HepG2 (cell line): ENCODE data around the gene IKZF2. TPM values are rescaled to one million over a fixed set of nuclear protein-coding genes. Genes with fewer than 3 reads are reported as not detected.

Source experiments
- ATAC-seq: fragments of 200-7000 bp; cut with Tn5 transposase; 3 replicates; pipeline ENCODE4 v1.9.1; 2020; ENCODE audit warnings: mild to moderate bottlenecking, moderate library complexity
- BruUV-seq: library from RNA; stranded (reverse); fragments of 400-500 nt; replicated peaks from 2 replicates; lab custom pipeline; 2021; lab: Mats Ljungman, UMichigan
- CTCF ChIA-PET: fragments of 300-600 bp; formaldehyde crosslinking; extraction: SDS; loops from one replicate; lab custom pipeline; 2021; ENCODE audit warnings: low total read pairs, inconsistent platforms, low intra/inter-chr PET ratio; lab: Yijun Ruan, JAX
- POLR2A ChIA-PET: fragments of 350-600 bp; sonication (Branson Sonifier 250); formaldehyde crosslinking; loops from one replicate; lab custom pipeline; 2020; ENCODE audit warnings: antibody characterized with exemption, inconsistent platforms; lab: Yijun Ruan, JAX
- DNase-seq: peaks from one replicate; pipeline ENCODE4 v3.0.0-alpha.2; 2015; ENCODE audit warnings: low spot score
- FAIRE-seq: peaks from 3 replicates; lab custom pipeline; 2011; peaks lifted over from hg19 to GRCh38; lab: Jason Lieb, UNC
- H2AFZ ChIP-seq: one replicate; pipeline ENCODE4 v1.6.1; 2011; ENCODE audit warnings: low read length, inconsistent platforms
- H3K27ac ChIP-seq: fragments of 300-600 bp; 3 replicates; pipeline ENCODE4 v1.8.0; 2011; ENCODE audit warnings: mixed run types, mild to moderate bottlenecking, mixed read lengths, low read length, inconsistent platforms; ENCODE audit not compliant: insufficient read depth; ENCODE audit errors: extremely low read length
- H3K27me3 ChIP-seq, 2 experiments: fragments of 200-600 bp in 1 of 2; 2 replicates in 1 of 2; 3 replicates in 1 of 2; pipeline versions ENCODE4 v1.6.0 to v1.8.0; 2011; ENCODE audit warnings: low read length in 2 of 2, mild to moderate bottlenecking in 2 of 2, moderate library complexity in 2 of 2, inconsistent platforms in 1 of 2; ENCODE audit not compliant: insufficient read depth in 2 of 2, control insufficient read depth in 1 of 2
- H3K36me3 ChIP-seq, 2 experiments: fragments of 200-600 bp in 1 of 2; replicated peaks in 1 of 2; 2 replicates in 1 of 2; 3 replicates in 1 of 2; pipeline versions ENCODE4 v1.5.1 to v1.8.0; 2011; ENCODE audit warnings: low read length in 2 of 2, inconsistent platforms in 1 of 2; ENCODE audit not compliant: insufficient read depth in 2 of 2, control insufficient read depth in 1 of 2
- H3K4me1 ChIP-seq: 2 replicates; pipeline ENCODE4 v1.5.1; 2012; ENCODE audit warnings: low read length, inconsistent platforms; ENCODE audit not compliant: insufficient read depth
- H3K4me2 ChIP-seq: 2 replicates; pipeline ENCODE4 v1.6.0; 2011; ENCODE audit warnings: low read depth, low read length, inconsistent platforms
- H3K4me3 ChIP-seq, 3 experiments: fragments of 200-600 bp in 1 of 3; sonication (generic), shearing (Covaris generic) in 1 of 3; replicated peaks in 1 of 3; 2 replicates each; pipeline ENCODE4 v1.5.1; 2011 to 2016; ENCODE audit warnings: low read length in 3 of 3, inconsistent platforms in 2 of 3, low read depth in 2 of 3, mild to moderate bottlenecking in 2 of 3, control low read depth in 1 of 3, mixed read lengths in 1 of 3; ENCODE audit not compliant: insufficient read depth in 1 of 3
- H3K79me2 ChIP-seq: one replicate; pipeline ENCODE4 v1.6.1; 2011; ENCODE audit warnings: low read length, inconsistent platforms; ENCODE audit not compliant: insufficient read depth
- H3K9ac ChIP-seq: 2 replicates; pipeline ENCODE4 v1.6.0; 2011; ENCODE audit warnings: mild to moderate bottlenecking, low read depth, low read length, inconsistent platforms; ENCODE audit not compliant: insufficient read depth
- H3K9me3 ChIP-seq: 2 replicates; pipeline ENCODE4 v1.5.1; 2012; ENCODE audit warnings: mild to moderate bottlenecking, low read length
- H4K20me1 ChIP-seq: 2 replicates; pipeline ENCODE4 v1.6.0; 2011; ENCODE audit warnings: inconsistent platforms, mild to moderate bottlenecking, low read length, moderate library complexity; ENCODE audit not compliant: insufficient read depth
- HCFC1 ChIP-seq: fragments of 150-350 bp; IDR thresholded peaks from 2 replicates; pipeline ENCODE4 v1.6.1; 2014; ENCODE audit warnings: low read depth, low read length
- HNRNPLL ChIP-seq: fragments of 200-400 bp; formaldehyde crosslinking; IDR thresholded peaks from 2 replicates; pipeline ENCODE4 v1.6.1; 2017; ENCODE audit warnings: mild to moderate bottlenecking, low read depth, low read length; ENCODE audit not compliant: poor library complexity, severe bottlenecking
- MAFK ChIP-seq, 2 experiments: IDR thresholded peaks in 1 of 2; conservative IDR thresholded peaks in 1 of 2; 2 replicates each; pipeline ENCODE4 v1.6.1; 2011; ENCODE audit warnings: improper control_type of control experiment in 2 of 2, low read length in 2 of 2
- MIER3 ChIP-seq: IDR thresholded peaks from 2 replicates; pipeline ENCODE4 v1.6.1; 2016; ENCODE audit warnings: missing compliant biosample characterization, borderline replicate concordance
- MTA1 ChIP-seq: sonication (generic); formaldehyde crosslinking; IDR thresholded peaks from 2 replicates; pipeline ENCODE4 v1.4.0; 2020; ENCODE audit warnings: missing genetic modification reagents, mild to moderate bottlenecking, borderline replicate concordance
- YEATS2 ChIP-seq: sonication (generic); formaldehyde crosslinking; IDR thresholded peaks from 2 replicates; pipeline ENCODE4 v1.4.0; 2020; ENCODE audit warnings: missing genetic modification reagents, borderline replicate concordance
- ZNF552 ChIP-seq: sonication (generic); formaldehyde crosslinking; IDR thresholded peaks from 2 replicates; pipeline ENCODE4 v1.9.0; 2022; ENCODE audit warnings: missing genetic modification reagents, mild to moderate bottlenecking, borderline replicate concordance
- WGBS: methylation state at CpG from one replicate; pipeline ENCODE4 v1.1.6; 2017; ENCODE audit warnings: low lambda C conversion rate; 5-methylcytosine and 5-hydroxymethylcytosine counted together
- in situ Hi-C: cut with HindIII; loops from 2 replicates; pipeline ENCODE4 v1.10.0; 2017; ENCODE audit warnings: low pct_unique_long_range_greater_than_20kb; ENCODE audit not compliant: extremely low pct_ligation_motif_present
- intact Hi-C: fragments of 100-400 bp; cut with micrococcal nuclease; formaldehyde crosslinking; loops from one replicate; pipeline ENCODE4 v1.10.0; 2022; ENCODE audit not compliant: unreplicated experiment
- polyA plus RNA-seq, 8 experiments: library from polyadenylated mRNA; depleted of rRNA in 3 of 8; stranded (reverse) in 7 of 8; unstranded in 1 of 8; fragments of >200 nt; fragmentation: Illumina TruSeq in 4 of 8; extraction: Trizol in 4 of 8; gene quantifications; 2 replicates each; pipeline versions ENCODE4 v1.2.1 to v1.2.3, GENCODE V29; 2011 to 2016; ENCODE audit warnings: low read depth in 4 of 8, missing spikeins in 1 of 8, mixed read lengths in 1 of 8; ENCODE audit not compliant: insufficient read depth in 1 of 8
- total RNA-seq, 5 experiments: library from RNA; depleted of rRNA; stranded (reverse); fragments of >200 nt; fragmentation: Illumina TruSeq; extraction: Trizol; gene quantifications; 2 replicates each; pipeline ENCODE4 v1.2.3, GENCODE V29; 2016; ENCODE audit warnings: low read depth in 1 of 5
- TF ChIP-seq, protein P1 (sequence below): sonication (generic); formaldehyde crosslinking; IDR thresholded peaks from 2 replicates; pipeline ENCODE4 v1.4.0; 2020; ENCODE audit warnings: missing genetic modification reagents, borderline replicate concordance
- TF ChIP-seq, protein P2 (sequence below): sonication (generic); formaldehyde crosslinking; IDR thresholded peaks from 2 replicates; pipeline ENCODE4 v1.5.1; 2020; ENCODE audit warnings: missing genetic modification reagents, mild to moderate bottlenecking, borderline replicate concordance

The IKZF2 gene
- total and polyA plus RNA-seq, 2 of the 13 experiments (the other 11 are each of a cell fraction or from before 2014, with no cell fraction given) = 0.18 to 0.86 TPM

DNA sequence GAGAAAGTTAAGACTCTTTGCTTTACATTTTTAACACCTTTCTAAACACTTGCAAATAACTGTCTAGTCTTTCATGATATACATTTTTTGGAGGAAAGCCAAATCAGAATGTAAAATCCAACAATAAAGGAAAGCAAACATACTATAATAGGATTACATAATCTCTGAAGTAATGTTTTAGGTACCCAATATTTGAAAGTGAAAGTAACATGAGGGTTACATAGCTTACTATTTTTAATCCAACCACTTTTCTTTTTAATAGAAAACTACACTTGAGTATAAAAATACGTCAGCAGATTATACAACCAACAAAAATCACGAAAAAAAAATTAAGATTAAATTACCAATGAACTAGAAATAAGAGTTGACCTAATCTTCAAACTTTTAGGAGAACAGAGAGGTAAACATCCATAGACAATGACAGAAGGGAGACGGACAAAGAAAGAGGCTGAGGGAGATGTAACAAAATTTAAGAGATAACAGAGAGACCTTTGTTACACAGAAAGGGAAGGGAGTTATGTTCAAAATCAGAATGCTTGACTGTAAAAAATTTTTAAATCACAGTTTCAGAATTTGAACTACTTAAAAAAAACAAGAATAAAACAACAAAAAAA is 150.0 kb downstream of the IKZF2 start:
- no peaks in the 10 kb centered on the region for H3K36me3 ChIP-seq
- ChIA-PET POLR2A (no interaction called here), CTCF (no interaction called here)
- 11% methylated on average over 3 of the region's 3 CpGs for WGBS
- H4K20me1 ChIP-seq = no peaks in the 10 kb centered on the region
- no peaks in the 10 kb centered on the region for H3K4me1 ChIP-seq
- no peaks in the 10 kb centered on the region for H3K79me2 ChIP-seq
- H3K27me3 ChIP-seq = no peaks in the 10 kb centered on the region
- H3K9ac ChIP-seq = no peak overlapping the region
- BruUV-seq = no TSS peak
- no peak overlapping the region for H3K4me3 ChIP-seq
- H3K27ac ChIP-seq = no peak overlapping the region
- no peak overlapping the region for H3K4me2 ChIP-seq
- H3K9me3 ChIP-seq = no peaks in the 10 kb centered on the region
- FAIRE-seq (no peak), DNase-seq (no peak), ATAC-seq (no peak)
- TF ChIP-seq ZNF552 (CRISPR knock-in tag) (no peak), MAFK (conservative IDR thresholded peaks at IDR 0.05 in 1 of 2, IDR thresholded peaks at IDR 0.05 in 1 of 2; ENCODE audit: low read length in 2 of 2) (0 out of 4 replicates have a peak, but pooled peaks of 1 of the 2 experiments have one; percentile 24)
- in situ Hi-C loops (no loop called here), intact Hi-C loops (loop anchor here (10.0 kb wide), 1 partner anchor 227 kb away; no protein-coding TSS in a partner anchor)
- no peak overlapping the region for H2AFZ ChIP-seq

DNA sequence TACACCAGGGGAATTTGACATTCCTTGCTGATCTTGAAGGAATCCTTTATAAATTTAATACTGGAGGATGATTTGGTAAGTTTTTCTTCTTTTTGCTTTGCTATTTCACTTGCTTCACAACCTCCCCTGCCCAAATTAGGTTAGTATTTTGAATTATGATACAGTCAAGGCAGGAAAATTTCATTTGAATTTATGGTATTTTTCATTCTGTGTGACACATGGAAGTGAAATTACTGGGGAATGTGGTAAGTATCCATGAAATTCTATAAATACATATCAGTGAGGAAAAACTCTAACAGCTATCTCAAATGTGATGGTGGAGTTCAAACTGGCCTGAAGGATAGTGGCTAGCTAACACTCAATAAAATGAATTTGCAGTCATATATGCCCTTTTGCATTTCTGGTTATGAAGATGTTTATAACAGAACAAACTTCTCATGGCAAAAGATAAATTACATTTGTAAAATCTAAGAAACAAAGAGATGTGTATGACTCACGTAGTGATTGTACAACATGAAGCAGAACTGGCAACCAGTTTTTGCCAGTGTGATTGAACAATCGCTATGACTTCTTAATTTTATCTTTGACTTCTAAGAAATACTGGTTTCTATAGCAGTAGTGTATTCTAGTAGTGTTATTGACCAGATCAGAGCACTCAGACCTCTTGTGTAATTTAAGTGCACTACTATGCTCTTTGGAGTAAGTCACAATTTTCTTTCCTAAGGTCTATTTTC is 152.6 kb downstream of the IKZF2 start:
- no peak overlapping the region for H2AFZ ChIP-seq
- H3K4me1 ChIP-seq = no peaks in the 10 kb centered on the region
- WGBS = 1% methylated on average over 2 of the region's 2 CpGs
- ChIA-PET POLR2A (no interaction called here), CTCF (no interaction called here)
- in situ Hi-C loops = no loop called here
- no peaks in the 10 kb centered on the region for H3K36me3 ChIP-seq
- no peak overlapping the region for H3K9ac ChIP-seq
- H3K4me3 ChIP-seq = no peak overlapping the region
- H3K27ac ChIP-seq = no peak overlapping the region
- no peaks in the 10 kb centered on the region for H3K79me2 ChIP-seq
- H3K9me3 ChIP-seq = no peaks in the 10 kb centered on the region
- no peaks in the 10 kb centered on the region for H3K27me3 ChIP-seq
- ATAC-seq = no peak
- TF ChIP-seq HNRNPLL (no peak), MTA1 (CRISPR knock-in tag) (no peak), MIER3 (CRISPR knock-in tag) (no peak), HCFC1 (no peak), YEATS2 (CRISPR knock-in tag) (no peak)
- TF ChIP-seq, protein P1, sequence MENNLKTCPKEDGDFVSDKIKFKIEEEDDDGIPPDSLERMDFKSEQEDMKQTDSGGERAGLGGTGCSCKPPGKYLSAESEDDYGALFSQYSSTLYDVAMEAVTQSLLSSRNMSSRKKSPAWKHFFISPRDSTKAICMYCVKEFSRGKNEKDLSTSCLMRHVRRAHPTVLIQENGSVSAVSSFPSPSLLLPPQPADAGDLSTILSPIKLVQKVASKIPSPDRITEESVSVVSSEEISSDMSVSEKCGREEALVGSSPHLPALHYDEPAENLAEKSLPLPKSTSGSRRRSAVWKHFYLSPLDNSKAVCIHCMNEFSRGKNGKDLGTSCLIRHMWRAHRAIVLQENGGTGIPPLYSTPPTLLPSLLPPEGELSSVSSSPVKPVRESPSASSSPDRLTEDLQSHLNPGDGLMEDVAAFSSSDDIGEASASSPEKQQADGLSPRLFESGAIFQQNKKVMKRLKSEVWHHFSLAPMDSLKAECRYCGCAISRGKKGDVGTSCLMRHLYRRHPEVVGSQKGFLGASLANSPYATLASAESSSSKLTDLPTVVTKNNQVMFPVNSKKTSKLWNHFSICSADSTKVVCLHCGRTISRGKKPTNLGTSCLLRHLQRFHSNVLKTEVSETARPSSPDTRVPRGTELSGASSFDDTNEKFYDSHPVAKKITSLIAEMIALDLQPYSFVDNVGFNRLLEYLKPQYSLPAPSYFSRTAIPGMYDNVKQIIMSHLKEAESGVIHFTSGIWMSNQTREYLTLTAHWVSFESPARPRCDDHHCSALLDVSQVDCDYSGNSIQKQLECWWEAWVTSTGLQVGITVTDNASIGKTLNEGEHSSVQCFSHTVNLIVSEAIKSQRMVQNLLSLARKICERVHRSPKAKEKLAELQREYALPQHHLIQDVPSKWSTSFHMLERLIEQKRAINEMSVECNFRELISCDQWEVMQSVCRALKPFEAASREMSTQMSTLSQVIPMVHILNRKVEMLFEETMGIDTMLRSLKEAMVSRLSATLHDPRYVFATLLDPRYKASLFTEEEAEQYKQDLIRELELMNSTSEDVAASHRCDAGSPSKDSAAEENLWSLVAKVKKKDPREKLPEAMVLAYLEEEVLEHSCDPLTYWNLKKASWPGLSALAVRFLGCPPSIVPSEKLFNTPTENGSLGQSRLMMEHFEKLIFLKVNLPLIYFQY (CRISPR knock-in tag) = no peak
- TF ChIP-seq, protein P2, sequence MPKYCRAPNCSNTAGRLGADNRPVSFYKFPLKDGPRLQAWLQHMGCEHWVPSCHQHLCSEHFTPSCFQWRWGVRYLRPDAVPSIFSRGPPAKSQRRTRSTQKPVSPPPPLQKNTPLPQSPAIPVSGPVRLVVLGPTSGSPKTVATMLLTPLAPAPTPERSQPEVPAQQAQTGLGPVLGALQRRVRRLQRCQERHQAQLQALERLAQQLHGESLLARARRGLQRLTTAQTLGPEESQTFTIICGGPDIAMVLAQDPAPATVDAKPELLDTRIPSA = no peak
- BruUV-seq = no TSS peak
- intact Hi-C loops = no loop called here
- no peak for FAIRE-seq
- no peak overlapping the region for H3K4me2 ChIP-seq
- no peak for DNase-seq
- H4K20me1 ChIP-seq = no peaks in the 10 kb centered on the region
